Cardiac septum (tissue), 1 donor: ENCODE measurements around the gene SLC2A9. TPM values are rescaled to one million over a fixed set of nuclear protein-coding genes. Genes with fewer than 3 reads are reported as not detected.
"Not testable (repeated sequence)": the region's sequence is repeated elsewhere in the genome, so short reads cannot be mapped to it uniquely, and the experiment has no call there.

Experiments used
- DNase-seq: peaks from one replicate; pipeline ENCODE4 v3.0.0-alpha.2; 2020; ENCODE audit warnings: low spot score
- intact Hi-C: fragments of 100-400 bp; cut with DNase I; formaldehyde crosslinking; loops from one replicate; pipeline ENCODE4 v1.14.0; 2022
- total RNA-seq: library from RNA; stranded (reverse); fragmentation: NEBNext Ultra II Directional; extraction: Animal tissue kit (Norgen Biotek cat#: 25700); gene quantifications from one replicate; pipeline ENCODE4 v1.2.1, GENCODE V29; 2021
- donor health status: DM: no; HTN: no; CAD: no.

Gene SLC2A9
- total RNA-seq, 1 donor from 2014 or later, result 5.5 TPM

DNA sequence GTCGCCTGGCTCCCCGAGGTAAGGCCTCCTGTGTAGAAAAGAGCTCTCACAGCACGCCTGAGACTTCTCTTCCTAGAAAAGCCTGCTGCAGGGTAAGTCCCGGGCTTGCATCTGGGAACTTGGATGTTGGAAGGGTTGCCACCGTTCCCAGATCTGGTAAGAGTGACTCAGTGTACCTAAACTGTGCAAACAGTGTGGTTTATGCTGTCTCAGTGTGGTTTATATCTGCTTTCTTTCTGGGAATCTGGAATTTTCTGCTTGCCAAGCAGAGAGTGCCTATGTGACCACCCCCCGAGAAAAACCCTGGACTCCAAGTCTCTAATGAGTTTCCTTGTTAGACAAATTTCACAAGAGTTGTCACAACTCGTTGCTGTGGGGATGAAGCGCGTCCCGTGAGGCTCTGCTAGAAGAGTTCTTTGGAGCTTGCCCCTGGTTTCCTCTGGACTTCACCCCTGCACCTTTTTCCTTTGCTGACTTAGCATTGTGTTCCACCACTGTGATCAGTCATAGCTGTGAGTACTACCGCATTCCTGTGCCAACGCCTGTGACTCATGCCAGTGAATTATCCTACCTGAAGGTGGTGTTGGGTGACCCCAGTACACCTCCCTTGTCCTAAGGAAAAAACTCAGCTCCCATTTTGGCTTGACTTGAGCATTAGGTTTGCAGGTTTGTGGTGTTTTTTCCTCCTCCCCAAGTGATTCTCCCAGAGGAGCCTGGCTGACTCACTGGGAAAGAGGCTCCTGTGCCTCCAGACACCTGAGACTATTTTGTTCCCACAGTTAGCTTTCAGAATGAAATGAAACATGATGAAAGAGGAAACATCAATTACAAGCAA lies 14.5 kb downstream of the SLC2A9 start:
- peak; percentile 47 for DNase-seq
- intact Hi-C loops, result no loop called here

DNA sequence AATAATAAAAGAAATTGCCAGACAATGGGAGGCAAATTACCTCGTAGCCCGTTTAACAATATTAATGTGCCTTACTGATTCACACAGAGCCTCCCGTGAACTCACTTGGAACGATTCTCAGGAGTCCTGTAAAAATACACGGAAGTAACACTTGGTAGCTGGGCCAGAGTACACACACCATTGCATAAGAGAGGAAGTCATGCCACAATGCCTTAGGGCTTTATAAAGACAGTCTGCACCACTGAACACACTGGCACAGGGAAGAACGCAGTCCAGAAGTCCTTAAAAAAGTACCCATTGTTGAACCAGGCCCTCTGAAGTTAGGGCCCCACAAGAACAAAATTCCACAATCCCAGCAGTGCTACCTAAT lies 15.1 kb downstream of the SLC2A9 start:
- DNase-seq, result peak; percentile 63
- intact Hi-C loops, result no loop called here

DNA sequence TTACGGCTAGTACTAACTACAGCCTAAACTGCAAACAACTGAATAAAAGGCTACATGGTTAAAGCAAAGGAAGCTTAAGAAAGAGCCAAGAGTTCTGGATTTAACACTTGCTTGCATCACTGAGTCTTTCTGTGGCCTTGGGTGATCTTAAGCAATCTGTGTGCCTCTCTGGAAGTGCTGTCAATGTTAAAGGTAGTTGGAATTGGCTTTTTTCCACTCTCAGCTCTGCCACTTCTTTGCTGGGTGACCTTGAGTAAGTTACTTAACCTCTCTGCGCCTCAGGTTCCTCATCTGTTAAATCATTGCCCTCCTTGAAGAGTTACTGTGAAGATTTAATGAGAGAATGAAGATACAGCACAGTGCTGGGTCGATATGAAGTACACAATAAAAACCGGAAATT lies 15.7 kb downstream of the SLC2A9 start:
- intact Hi-C loops, result no loop called here
- DNase-seq, result no peak

DNA sequence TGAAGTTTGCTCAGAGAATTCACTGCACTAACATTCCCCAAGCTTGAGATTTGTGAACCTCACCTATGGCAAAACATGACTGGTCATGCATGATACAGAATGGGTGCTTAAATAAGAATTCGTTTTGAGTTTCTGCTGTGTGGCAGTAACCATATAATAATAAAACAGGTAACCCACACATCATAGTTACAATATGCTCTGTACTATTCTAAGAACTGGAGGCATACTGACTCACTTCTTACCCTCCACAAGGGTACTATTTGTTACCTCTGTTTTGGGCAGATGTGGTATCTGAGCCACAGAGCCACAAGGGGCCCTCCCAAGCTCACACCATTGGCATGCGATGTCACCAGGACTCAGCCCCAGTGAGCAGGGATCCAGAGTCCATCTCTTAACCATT lies 17.6 kb downstream of the SLC2A9 start:
- intact Hi-C loops, result no loop called here

DNA sequence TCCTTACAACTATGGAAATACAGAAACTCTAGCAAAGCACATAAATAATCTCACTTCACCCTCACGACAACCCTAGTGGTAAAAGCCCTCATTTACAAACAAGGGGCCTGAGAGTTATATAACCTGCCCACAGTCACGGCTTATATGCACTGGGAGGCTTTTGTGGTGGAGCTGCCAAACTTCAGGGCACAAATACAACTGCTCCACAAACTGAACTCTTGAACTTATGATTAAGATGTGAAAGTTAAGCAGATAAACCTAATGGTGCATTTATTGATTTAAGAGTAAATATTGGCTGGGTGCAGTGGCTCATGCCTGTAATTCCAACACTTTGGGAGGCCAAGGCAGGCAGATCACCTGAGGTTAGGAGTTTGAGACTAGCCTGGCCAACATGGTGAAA lies 19.0 kb downstream of the SLC2A9 start:
- peak; percentile 6 for DNase-seq
- intact Hi-C loops, result no loop called here

More for the DNA sequence above, 17.6 kb downstream of the SLC2A9 start:
- DNase-seq, result peak; percentile 20

DNA sequence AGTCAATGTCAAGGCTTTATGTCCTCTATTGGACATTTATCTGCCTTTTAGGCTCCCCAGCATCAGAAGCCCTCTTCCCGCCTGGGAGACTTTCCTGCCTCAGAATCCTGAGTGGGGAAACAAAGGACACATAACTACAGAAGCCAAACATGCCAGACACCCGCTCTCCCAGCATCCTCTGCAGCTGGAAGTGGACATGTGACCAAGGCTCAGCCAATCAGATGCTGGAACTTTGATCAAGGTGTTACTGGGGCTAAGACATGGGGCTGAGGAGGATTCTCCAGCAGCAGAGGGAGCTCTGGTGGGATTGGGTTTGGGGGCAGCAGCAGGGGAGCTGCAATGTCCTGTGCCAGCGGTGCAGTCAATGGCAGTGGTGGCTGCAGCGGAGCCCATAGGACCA lies 19.5 kb downstream of the SLC2A9 start:
- intact Hi-C loops, result no loop called here

DNA sequence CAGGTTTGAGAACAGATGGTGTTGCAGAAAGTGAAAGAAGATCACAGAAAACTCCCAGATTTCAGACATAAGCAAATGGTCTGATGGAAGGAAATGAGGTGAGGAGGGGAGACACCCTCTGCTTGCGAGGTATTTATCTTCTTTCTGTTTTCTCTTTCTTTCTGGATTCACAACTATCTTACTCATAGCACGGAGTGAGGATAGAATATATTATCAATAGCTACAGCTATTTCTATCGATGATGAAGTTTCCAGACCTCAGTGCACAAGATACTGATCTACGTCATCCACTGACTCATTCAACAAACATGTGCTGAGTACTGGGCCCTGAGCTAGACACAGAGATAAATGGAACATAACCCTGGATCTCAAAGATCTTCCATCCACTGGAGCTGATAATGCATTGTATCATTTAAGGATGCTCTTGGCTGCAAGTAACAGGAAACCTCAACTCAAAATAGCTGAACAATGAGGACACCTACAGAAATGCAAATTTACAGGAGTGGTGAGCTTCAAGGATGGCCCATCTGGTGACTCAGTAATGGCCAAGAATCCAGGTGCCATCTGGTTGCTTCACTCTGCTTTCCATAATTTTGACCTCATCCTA lies 21.2 kb downstream of the SLC2A9 start:
- intact Hi-C loops, result no loop called here
- DNase-seq, result no peak

More for the DNA sequence above, 19.5 kb downstream of the SLC2A9 start:
- peak; percentile 15 for DNase-seq

DNA sequence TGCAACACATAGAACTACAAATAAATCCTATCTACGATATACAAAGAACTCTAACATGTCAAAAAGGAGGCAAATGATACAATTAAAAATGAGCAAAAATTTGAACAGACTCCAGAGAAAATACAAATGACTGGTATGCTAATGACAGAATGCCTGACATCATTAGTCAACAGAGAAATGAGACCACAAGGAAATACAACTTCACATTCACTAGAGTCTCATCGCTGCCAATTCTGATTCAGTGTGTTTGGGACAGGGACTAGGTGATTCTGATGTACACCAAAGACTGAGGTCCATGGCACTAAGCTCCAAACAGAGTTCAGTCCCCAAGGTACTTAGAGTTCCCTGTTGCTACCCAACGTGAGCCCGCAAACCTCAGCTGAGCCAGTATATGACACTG lies 23.4 kb downstream of the SLC2A9 start:
- DNase-seq, result no peak
- intact Hi-C loops, result no loop called here

DNA sequence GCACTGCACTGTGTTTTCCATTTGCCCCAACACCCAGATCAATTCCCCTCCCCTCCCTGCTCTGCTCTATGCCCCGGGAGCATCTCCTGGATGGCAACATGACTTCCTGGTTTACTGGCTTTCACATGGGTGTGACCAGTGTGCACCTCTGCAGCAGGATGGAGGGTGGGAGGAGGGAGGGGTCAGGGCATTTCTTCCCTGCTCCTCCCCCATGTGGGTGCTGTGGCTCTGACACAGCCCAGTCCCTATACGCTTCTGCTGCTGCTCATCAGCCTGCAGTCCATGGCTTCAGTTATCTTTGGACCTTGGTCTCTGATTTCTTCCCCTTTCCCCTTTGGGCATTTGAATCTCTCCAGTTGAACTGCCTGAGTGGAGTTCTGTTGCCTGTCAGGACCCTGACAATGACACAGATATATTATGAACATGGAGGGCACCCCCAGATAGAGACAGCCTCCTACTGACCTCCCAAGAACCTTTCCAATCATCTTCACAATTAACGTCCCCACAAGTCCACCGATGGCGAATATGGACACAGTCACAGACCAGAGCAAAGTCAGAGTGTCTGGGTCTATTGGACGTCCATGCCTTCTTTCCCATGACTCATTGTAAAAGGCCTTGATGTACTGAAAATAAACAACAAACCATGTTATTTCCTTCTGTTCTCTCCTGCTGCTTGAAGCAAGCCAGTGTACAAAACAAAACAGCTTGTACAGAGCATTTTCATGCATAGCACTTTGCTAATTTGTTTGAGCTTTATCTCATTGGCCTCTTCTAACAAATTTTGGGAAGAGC lies 24.8 kb downstream of the SLC2A9 start:
- DNase-seq, result no peak
- intact Hi-C loops, result no loop called here

DNA sequence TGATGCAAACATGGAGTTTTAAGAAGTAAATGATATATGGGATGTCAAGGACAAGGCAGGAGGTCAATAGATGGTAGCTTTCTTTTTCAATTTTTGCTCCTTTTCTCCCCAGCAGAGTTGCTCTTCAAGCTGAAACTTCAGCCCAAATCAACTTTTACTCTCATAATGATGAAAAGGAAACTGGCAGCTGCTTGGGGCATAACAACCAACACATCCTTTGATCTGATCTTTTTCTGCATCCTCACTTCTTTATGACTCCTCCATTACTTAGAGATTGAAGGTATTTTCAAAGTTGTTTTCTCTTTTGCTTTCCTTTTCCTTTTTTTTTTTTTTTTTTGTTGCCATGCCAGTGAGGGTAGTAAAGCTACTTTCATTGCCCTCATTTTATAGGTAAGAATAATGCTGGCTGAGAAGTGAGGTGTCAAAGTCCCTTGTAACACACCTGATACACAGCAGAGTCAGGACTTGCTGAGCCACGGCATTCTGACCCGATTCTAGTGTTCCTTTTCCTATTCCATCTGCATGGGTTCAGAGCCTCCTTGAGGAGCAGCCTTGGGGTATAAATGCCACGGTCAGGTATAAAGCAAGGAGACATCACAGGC lies 26.9 kb downstream of the SLC2A9 start:
- no peak for DNase-seq
- intact Hi-C loops, result no loop called here

DNA sequence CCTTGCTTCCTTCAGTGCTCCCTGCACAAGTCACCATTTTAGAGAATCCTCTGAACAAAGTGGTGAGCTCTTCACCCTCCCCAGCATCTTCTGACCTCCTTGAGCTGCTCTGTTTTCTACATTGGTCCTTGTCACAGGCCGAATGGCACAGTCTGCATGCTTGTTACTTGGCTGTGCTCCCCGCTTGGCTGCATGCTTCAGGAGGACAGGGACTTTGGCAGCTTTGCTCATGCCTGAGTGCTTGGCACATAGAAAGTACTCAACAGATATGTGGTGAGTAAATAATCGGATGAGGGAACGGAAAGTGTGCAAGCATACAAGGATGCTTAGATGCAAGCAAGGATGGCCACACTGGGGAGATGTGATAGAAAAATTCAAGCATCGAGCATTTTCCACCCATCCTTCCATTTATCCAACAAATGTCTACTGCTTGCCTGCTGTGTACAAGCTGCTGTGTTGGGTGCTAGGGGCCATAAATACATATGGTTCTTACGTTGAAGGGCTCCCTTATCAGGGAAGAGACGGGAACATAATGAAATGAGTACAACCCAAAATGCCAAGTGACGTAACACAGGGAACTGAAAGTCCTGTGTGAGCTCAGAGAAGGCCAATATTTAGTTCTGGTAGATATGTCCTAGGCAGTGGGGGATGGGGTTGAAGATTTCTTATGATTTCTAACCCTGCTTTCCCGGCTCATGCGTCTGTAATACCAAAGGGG lies 31.2 kb downstream of the SLC2A9 start:
- intact Hi-C loops, result no loop called here
- DNase-seq, result no peak

DNA sequence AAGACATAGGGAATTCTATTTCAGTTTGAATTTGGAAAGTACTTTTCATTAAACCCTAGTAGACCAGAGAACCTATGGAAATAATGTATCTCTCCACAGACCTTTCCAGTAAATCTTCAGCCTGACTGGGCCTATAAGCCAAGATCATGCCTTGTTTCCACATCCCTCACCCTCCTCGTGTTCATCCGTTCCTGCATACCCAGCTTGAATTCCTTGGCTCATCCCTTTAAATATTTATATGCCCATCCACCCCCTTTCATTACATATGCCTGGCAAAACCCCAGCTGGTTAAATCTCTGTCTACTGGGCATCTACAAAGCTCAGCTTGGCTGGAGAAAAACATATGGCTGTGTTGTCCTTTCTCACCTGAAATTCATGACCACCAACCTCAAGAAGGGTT lies 32.4 kb downstream of the SLC2A9 start:
- DNase-seq, result no peak
- intact Hi-C loops, result no loop called here

DNA sequence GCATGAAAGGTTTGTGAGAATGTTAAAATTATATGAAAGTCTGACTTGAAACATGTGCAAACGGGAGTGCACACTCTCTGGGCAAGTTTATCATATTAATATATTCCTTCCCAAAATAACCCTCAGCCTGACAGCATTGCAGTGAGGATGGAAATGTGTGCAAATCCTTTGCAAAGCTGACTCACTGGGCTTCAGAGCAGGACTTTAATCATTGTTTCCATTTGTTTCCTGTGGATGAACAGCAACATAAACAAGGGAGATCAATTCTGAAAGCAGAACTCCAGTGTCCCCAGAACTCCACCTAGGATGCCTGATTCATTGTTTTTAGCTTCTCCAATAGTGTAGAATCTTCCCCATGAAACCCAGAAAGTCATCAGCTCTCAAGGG lies 32.9 kb downstream of the SLC2A9 start:
- no peak for DNase-seq
- intact Hi-C loops, result no loop called here

DNA sequence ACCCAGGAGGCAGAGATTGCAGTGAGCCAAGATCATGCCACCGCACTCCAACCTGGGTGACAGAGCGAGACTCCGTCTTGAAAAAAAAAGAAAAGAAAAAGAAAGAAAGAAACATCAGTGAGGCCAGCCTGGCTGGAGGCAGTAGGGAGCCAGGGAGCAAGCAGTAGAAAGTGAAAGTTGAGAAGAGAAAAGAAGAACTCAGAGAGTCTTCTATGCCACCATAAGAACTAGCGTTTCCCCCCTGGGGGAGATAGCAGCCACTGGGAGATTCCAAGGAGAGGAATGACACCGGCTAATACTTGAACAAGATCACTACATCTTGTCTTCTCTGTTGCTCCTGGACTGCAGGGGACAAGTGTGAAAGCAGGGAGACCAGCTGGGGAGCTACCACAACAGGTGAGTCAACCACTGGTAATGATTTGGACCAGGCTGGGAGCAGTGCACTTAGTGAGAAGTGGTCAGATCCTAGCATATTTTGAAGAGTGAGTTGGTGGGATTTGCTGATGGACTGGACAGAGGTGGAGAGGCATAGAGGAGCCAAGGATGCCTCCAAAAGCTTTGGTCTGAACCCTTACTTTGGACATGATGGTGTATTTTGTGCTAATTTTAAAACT lies 33.4 kb downstream of the SLC2A9 start:
- intact Hi-C loops, result no loop called here
- DNase-seq, result no peak

DNA sequence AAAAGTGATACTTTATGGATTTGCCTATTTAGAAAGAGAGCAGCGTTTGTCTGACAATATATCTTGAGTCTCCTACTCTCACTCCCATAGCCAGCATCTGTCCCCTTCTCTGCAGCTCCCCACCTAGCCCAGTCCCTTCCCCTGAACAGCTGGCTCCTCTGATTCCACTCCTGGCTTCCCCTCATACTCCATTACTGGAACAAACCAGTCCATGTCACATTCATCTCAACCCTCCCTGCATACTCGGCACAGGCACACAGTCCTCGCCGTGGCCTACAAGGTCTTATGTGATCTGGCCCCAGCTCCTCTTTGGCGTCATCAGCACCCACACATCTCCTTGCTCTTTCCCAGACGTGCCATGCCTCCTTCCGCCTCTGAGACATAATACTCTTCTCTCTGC lies 36.7 kb downstream of the SLC2A9 start:
- intact Hi-C loops, result no loop called here
- DNase-seq, result no peak

DNA sequence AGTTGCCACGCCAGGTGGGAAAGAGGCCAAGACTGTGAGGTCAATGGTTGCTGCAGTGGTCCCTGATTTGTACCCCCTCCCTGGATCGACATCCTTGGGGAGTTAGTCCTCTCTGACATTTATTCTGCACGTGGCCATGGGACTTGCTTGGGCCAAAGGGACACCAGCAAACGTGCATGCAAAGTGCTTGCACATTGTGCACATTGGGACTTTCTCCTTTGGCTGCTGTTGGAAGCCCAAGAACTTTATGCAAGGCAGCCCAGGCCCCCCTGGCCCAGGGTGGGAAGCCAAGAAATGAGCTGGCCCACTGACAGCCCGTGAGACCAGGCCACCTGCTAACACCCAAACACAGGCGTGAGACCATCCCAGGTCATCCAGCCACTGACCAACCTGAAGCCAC lies 38.1 kb downstream of the SLC2A9 start:
- intact Hi-C loops, result no loop called here
- no peak for DNase-seq

DNA sequence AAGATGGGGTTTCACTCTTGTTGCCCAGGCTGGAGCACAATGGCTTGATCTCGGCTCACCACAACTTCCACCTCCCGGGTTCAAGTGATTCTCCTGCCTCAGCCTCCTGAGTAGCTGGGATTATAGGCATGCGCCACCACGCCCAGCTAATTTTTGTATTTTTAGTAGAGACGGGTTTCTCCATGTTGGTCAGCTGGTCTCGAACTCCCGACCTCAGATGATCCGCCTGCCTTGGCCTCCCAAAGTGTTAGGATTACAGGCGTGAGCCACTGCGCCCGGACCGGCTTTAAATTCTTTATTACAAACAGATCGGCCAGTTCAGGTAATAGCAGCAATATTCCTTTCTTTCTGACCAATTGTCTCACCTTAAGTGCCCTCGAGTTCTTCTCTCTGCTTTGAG lies 39.4 kb downstream of the SLC2A9 start:
- intact Hi-C loops, DNase-seq: not testable (repeated sequence)

DNA sequence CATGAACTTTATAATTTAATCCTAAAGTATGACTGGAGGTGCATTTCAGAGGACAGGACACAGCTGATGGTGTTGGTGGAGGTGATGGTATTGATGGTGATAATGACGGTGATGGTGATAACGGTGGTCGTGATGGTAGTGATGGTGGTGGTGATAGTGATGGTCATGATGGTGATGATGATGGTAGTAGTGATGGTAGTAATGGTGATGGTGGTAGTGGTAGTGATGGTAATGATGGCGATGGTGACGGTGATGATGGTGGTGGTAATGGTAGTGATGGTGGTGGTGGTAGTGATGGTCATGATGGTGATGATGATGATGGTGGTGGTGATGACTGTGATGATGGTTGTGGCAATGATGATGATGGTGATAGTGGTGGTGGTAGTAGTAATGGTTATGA lies 40.4 kb downstream of the SLC2A9 start:
- intact Hi-C loops, result no loop called here
- no peak for DNase-seq

DNA sequence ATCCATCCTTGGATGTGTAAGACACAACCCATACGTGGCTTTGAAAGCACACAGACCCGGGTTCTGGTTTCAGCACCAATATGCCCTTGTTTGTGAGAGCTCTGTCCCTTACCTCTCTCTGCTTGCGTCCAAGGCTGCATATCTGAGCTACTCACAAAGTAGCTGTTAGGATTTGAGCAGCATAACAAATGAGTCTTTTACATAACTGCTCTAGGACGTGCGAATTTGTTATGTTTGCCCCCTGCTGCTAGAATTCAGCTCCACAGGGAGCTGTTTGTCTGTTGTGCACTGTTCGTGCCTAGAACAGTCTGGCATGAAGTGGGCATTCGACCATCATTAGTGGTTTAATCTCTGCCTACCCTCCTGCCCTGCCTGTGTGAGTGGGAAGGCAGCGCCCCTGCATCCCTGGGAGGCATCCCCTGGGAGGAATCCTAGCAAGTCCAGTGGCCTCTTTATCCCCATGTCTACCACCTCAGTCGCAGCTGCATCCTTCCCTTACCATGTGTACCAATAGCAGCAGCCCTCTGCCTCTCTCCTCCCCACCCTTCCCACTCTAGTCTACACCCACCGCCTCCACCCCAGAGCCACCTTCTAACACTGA lies 42.1 kb downstream of the SLC2A9 start:
- intact Hi-C loops, result no loop called here
- DNase-seq, result no peak
